OCI-LY1 (cell line): ENCODE results near the gene GID4.
"Not testable (repeated sequence)": the region's sequence is repeated elsewhere in the genome, so short reads cannot be mapped to it uniquely, and the experiment has no call there.

ENCODE experiments used
- H2AFZ ChIP-seq: fragments of 200-600 bp; sonication (generic), shearing (Covaris generic); 2 replicates; pipeline ENCODE4 v1.6.0; 2014; ENCODE audit warnings: antibody characterized with exemption, mild to moderate bottlenecking, low read length
- H3F3A ChIP-seq: fragments of 200-600 bp; sonication (generic), shearing (Covaris generic); 2 replicates; pipeline ENCODE4 v1.6.0; 2014; ENCODE audit warnings: mild to moderate bottlenecking, antibody characterized with exemption, low read length, moderate library complexity; ENCODE audit not compliant: insufficient read depth
- H3K27ac ChIP-seq: fragments of 200-600 bp; sonication (generic); 2 replicates; pipeline ENCODE4 v1.5.1; 2014; ENCODE audit warnings: low read length, mixed run types, mild to moderate bottlenecking, low read depth; ENCODE audit not compliant: poor library complexity, severe bottlenecking
- H3K27me3 ChIP-seq: fragments of 200-600 bp; sonication (generic); 2 replicates; pipeline ENCODE4 v1.6.0; 2014; ENCODE audit warnings: antibody characterized with exemption, mild to moderate bottlenecking, low read length, moderate library complexity; ENCODE audit not compliant: insufficient read depth
- H3K36me3 ChIP-seq: fragments of 200-600 bp; sonication (generic); 2 replicates; pipeline ENCODE4 v1.6.1; 2014; ENCODE audit warnings: mild to moderate bottlenecking, antibody characterized with exemption, low read length, moderate library complexity, mixed read lengths; ENCODE audit not compliant: insufficient read depth
- H3K4me1 ChIP-seq: fragments of 200-600 bp; sonication (generic); 2 replicates; pipeline ENCODE4 v1.5.1; 2014; ENCODE audit warnings: mild to moderate bottlenecking, low read length, moderate library complexity; ENCODE audit not compliant: insufficient read depth, severe bottlenecking
- H3K4me2 ChIP-seq: fragments of 200-600 bp; sonication (generic), shearing (Covaris generic); 2 replicates; pipeline ENCODE4 v1.6.1; 2014; ENCODE audit warnings: low read length
- H3K4me3 ChIP-seq: fragments of 200-600 bp; sonication (generic); 2 replicates; pipeline ENCODE4 v1.5.1; 2014; ENCODE audit warnings: low read length, low read depth, mild to moderate bottlenecking, mixed read lengths; ENCODE audit not compliant: poor library complexity, severe bottlenecking
- H3K79me2 ChIP-seq: fragments of 200-600 bp; shearing (Covaris generic); 2 replicates; pipeline ENCODE4 v1.6.1; 2016; ENCODE audit warnings: mixed run types, low read length, mixed read lengths; ENCODE audit not compliant: insufficient read depth
- H3K9ac ChIP-seq: fragments of 200-600 bp; sonication (generic), shearing (Covaris generic); 2 replicates; pipeline ENCODE4 v1.6.1; 2014; ENCODE audit warnings: mild to moderate bottlenecking, low read length, mixed read lengths
- H3K9me2 ChIP-seq: fragments of 200-600 bp; sonication (generic), shearing (Covaris generic); 2 replicates; pipeline ENCODE4 v1.6.1; 2014; ENCODE audit warnings: low read depth, mild to moderate bottlenecking, low read length, mixed read lengths
- H3K9me3 ChIP-seq: fragments of 200-600 bp; shearing (Covaris generic); 2 replicates; pipeline ENCODE4 v1.6.1; 2014; ENCODE audit warnings: low read length, mixed read lengths
- H4K20me1 ChIP-seq: fragments of 200-600 bp; sonication (generic), shearing (Covaris generic); 2 replicates; pipeline ENCODE4 v1.6.0; 2016; ENCODE audit warnings: mild to moderate bottlenecking, low read length; ENCODE audit not compliant: insufficient read depth
- CTCF ChIP-seq: fragments of 200-600 bp; sonication (generic), shearing (Covaris generic); IDR thresholded peaks from 2 replicates; pipeline ENCODE4 v1.5.1; 2017; ENCODE audit warnings: mild to moderate bottlenecking, antibody characterized with exemption, low read length, moderate library complexity, mixed read lengths
- EZH2 ChIP-seq: fragments of 200-600 bp; sonication (generic), shearing (Covaris generic); IDR thresholded peaks from 2 replicates; pipeline ENCODE4 v1.8.0; 2017; ENCODE audit warnings: borderline replicate concordance, mixed run types, mild to moderate bottlenecking, antibody characterized with exemption, low read length, moderate library complexity, mixed read lengths

GID4 gene

GRCh38 chr17:17993366-17993765, 45.8 kb upstream of the GID4 start:
- Histone ChIP-seq H3K9me3 (no peaks in the 10 kb centered on the region), H3K9ac (no peak overlapping the region), H3K27me3 (peaks cover 12% of the 10 kb centered on the region; the same call in 1 of the 2 replicates), H3F3A (no peaks in the 10 kb centered on the region), H3K36me3 (no peaks in the 10 kb centered on the region), H2AFZ (no peak overlapping the region), H3K4me2 (no peak overlapping the region), H3K4me1 (no peaks in the 10 kb centered on the region), H4K20me1 (no peaks in the 10 kb centered on the region), H3K4me3 (no peak overlapping the region), H3K9me2 (no peaks in the 10 kb centered on the region), H3K27ac (no peak overlapping the region), H3K79me2 (no peaks in the 10 kb centered on the region)
- TF ChIP-seq CTCF (no peak), EZH2 (no peak)

- Histone ChIP-seq H3K4me3 (no peak overlapping the region), H3K27me3 (peaks cover 12% of the 10 kb centered on the region; the same call in 1 of the 2 replicates), H3F3A (no peaks in the 10 kb centered on the region), H4K20me1 (no peaks in the 10 kb centered on the region), H3K9ac (no peak overlapping the region), H3K9me3 (no peaks in the 10 kb centered on the region), H3K36me3 (no peaks in the 10 kb centered on the region), H3K4me1 (no peaks in the 10 kb centered on the region), H3K79me2 (no peaks in the 10 kb centered on the region), H3K27ac (no peak overlapping the region), H3K9me2 (no peaks in the 10 kb centered on the region), H3K4me2 (no peak overlapping the region), H2AFZ (no peak overlapping the region)
- TF ChIP-seq EZH2 = no peak
- no peak for TF ChIP-seq CTCF
Measured at GRCh38 chr17:17993852-17994251, 45.4 kb upstream of the GID4 start.

GRCh38 chr17:17994271-17995069, 44.7 kb upstream of the GID4 start:
- Histone ChIP-seq H3K27me3 (peaks cover 12% of the 10 kb centered on the region; the same call in 1 of the 2 replicates), H3K4me3 (no peak overlapping the region), H3K9ac (no peak overlapping the region), H3K27ac (no peak overlapping the region), H3K4me2 (no peak overlapping the region), H3K9me2 (no peaks in the 10 kb centered on the region), H3K4me1 (no peaks in the 10 kb centered on the region), H3K36me3 (no peaks in the 10 kb centered on the region), H3K9me3 (no peaks in the 10 kb centered on the region), H3K79me2 (no peaks in the 10 kb centered on the region), H3F3A (no peaks in the 10 kb centered on the region), H2AFZ (no peak overlapping the region), H4K20me1 (no peaks in the 10 kb centered on the region)
- no peak for TF ChIP-seq EZH2
- peak; percentile 58 for TF ChIP-seq CTCF

DNA sequence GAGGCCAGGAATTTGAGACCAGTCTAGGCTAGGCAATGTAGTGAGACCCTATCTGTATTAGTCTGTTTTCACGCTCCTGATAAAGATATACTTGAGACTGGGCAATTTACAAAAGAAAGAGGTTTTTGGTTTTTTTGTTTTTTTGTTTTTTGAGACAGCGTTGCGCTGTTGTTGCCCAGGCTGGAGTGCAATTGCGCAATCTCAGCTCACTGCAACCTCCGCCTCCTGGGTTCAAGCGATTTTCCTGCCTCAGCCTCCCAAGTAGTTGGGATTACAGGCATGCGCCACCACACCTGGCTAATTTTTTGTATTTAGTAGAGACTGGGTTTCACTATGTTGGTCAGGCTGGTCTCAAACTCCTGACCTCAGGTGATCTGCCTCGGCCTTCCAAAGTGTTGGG, 43.3 kb upstream of the GID4 start:
- H3K9me3 ChIP-seq, H3K36me3 ChIP-seq, H3K9ac ChIP-seq, H3K4me1 ChIP-seq, H3K4me2 ChIP-seq, H3K27me3 ChIP-seq, H3K4me3 ChIP-seq, H3K79me2 ChIP-seq, H3F3A ChIP-seq, H2AFZ ChIP-seq, H4K20me1 ChIP-seq, H3K27ac ChIP-seq, H3K9me2 ChIP-seq: not testable (repeated sequence)
